Neural progenitor cell (in vitro differentiated cells): ENCODE results near the gene THBS3. TPM values are rescaled to one million over a fixed set of nuclear protein-coding genes. Genes with fewer than 3 reads are reported as not detected.
"Not testable (repeated sequence)": the region's sequence is repeated elsewhere in the genome, so short reads cannot be mapped to it uniquely, and the experiment has no call there.

Experiments
- DNase-seq: peaks from one replicate; pipeline ENCODE4 v3.0.0-alpha.2; 2016; ENCODE audit warnings: low spot score
- H2AFZ ChIP-seq: fragments of 200-600 bp; sonication (generic); replicated peaks from 2 replicates; pipeline ENCODE4 v1.6.1; 2016; ENCODE audit warnings: antibody characterized with exemption
- H3F3A ChIP-seq: fragments of 200-600 bp; sonication (generic); 2 replicates; pipeline ENCODE4 v1.6.1; 2016; ENCODE audit warnings: antibody characterized with exemption, low read depth
- H3K27ac ChIP-seq: fragments of 200-600 bp; sonication (generic); 2 replicates; pipeline ENCODE4 v1.5.1; 2016; ENCODE audit warnings: mild to moderate bottlenecking
- H3K27me3 ChIP-seq: fragments of 200-600 bp; sonication (generic); 2 replicates; pipeline ENCODE4 v1.6.1; 2016; ENCODE audit warnings: mild to moderate bottlenecking, moderate library complexity
- H3K36me3 ChIP-seq: fragments of 200-600 bp; sonication (generic); 2 replicates; pipeline ENCODE4 v1.5.1; 2016
- H3K4me1 ChIP-seq: fragments of 200-600 bp; sonication (generic); 2 replicates; pipeline ENCODE4 v1.6.1; 2016; ENCODE audit warnings: mixed run types
- H3K4me2 ChIP-seq: fragments of 200-600 bp; sonication (generic); 2 replicates; pipeline ENCODE4 v1.6.1; 2016
- H3K4me3 ChIP-seq: fragments of 200-600 bp; sonication (generic); 2 replicates; pipeline ENCODE4 v1.5.1; 2016
- H3K79me2 ChIP-seq: fragments of 200-600 bp; sonication (generic); 2 replicates; pipeline ENCODE4 v1.6.1; 2016; ENCODE audit warnings: low read depth
- H3K9ac ChIP-seq: fragments of 200-600 bp; sonication (generic); 2 replicates; pipeline ENCODE4 v1.6.1; 2016
- H3K9me3 ChIP-seq: fragments of 200-600 bp; sonication (generic); 2 replicates; pipeline ENCODE4 v1.5.1; 2016; ENCODE audit warnings: low read depth
- H4K20me1 ChIP-seq: fragments of 200-600 bp; sonication (generic); 2 replicates; pipeline ENCODE4 v1.6.1; 2016; ENCODE audit warnings: low read depth
- H3K27ac Mint-ChIP-seq: 3 replicates; pipeline ENCODE4 v1.8.0; 2021; ENCODE audit warnings: mixed read lengths
- H3K27me3 Mint-ChIP-seq: 2 replicates; pipeline ENCODE4 v1.8.0; 2022; ENCODE audit warnings: low read depth, mild to moderate bottlenecking, inconsistent platforms, moderate library complexity, mixed read lengths; ENCODE audit not compliant: insufficient read depth
- H3K36me3 Mint-ChIP-seq: 3 replicates; pipeline ENCODE4 v1.8.0; 2021; ENCODE audit warnings: mixed read lengths
- H3K4me1 Mint-ChIP-seq: 3 replicates; pipeline ENCODE4 v1.8.0; 2021; ENCODE audit warnings: mixed read lengths
- H3K4me3 Mint-ChIP-seq: 3 replicates; pipeline ENCODE4 v1.8.0; 2021; ENCODE audit warnings: mild to moderate bottlenecking, moderate library complexity, mixed read lengths
- H3K9me3 Mint-ChIP-seq: 3 replicates; pipeline ENCODE4 v1.8.0; 2020; ENCODE audit warnings: mixed read lengths
- EZH2 ChIP-seq: fragments of 200-600 bp; sonication (generic); IDR thresholded peaks from 2 replicates; pipeline ENCODE4 v1.6.1; 2017; ENCODE audit warnings: antibody characterized with exemption, mild to moderate bottlenecking, moderate library complexity
- EZH2phosphoT487 ChIP-seq: fragments of 200-600 bp; sonication (generic); IDR thresholded peaks from 2 replicates; pipeline ENCODE4 v1.6.1; 2017; ENCODE audit warnings: antibody characterized with exemption
- total RNA-seq: library from RNA; depleted of rRNA; stranded (reverse); fragments of >200 nt; gene quantifications from 2 replicates; pipeline ENCODE4 v1.2.3, GENCODE V29; 2015; ENCODE audit warnings: low replicate concordance
- TF ChIP-seq, protein P1 (sequence below): fragments of 200-600 bp; sonication (generic); IDR thresholded peaks from 2 replicates; pipeline ENCODE4 v1.5.1; 2017; ENCODE audit warnings: antibody characterized with exemption, mild to moderate bottlenecking

Gene THBS3
- total RNA-seq, 1 donor from 2014 or later: 19.3 TPM

DNA sequence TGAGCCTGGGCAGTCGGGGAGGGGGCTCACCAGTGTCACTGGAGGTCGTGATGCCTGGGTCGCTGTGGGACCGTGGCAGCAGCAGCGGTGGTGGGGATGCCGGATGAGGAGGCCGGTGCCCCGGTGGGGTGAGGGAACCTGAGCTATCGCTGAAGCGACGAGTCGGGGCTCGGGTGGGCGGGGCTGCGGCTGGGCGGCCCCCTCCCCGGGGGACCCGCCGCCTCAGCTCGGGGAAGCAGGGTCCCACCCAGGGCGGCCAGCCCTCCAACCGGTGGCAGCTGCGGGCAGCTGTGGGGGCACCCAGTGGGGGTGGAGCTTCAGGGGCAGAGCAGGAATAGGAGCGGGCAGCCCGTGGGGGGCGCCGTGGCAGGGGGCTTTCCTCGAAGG lies 42.5 kb upstream of the THBS3 start:
- peak overlapping the region; percentile 47 for H3K4me3 ChIP-seq
- no peaks in the 10 kb centered on the region for H3K9me3 Mint-ChIP-seq
- no peaks in the 10 kb centered on the region for H4K20me1 ChIP-seq
- H3K4me1 Mint-ChIP-seq: peaks cover 36% of the 10 kb centered on the region
- H3K36me3 Mint-ChIP-seq: peaks cover 11% of the 10 kb centered on the region
- H3K9me3 ChIP-seq: no peaks in the 10 kb centered on the region
- no peak overlapping the region for H3K27ac ChIP-seq
- no peak overlapping the region for H3K27ac Mint-ChIP-seq
- peaks cover 34% of the 10 kb centered on the region for H3F3A ChIP-seq
- H2AFZ ChIP-seq: peak overlapping the region; percentile 50
- peak overlapping the region; percentile 74 for H3K4me2 ChIP-seq
- H3K4me3 Mint-ChIP-seq: no peak overlapping the region
- DNase-seq: no peak
- no peak for TF ChIP-seq EZH2
- TF ChIP-seq, protein P1, sequence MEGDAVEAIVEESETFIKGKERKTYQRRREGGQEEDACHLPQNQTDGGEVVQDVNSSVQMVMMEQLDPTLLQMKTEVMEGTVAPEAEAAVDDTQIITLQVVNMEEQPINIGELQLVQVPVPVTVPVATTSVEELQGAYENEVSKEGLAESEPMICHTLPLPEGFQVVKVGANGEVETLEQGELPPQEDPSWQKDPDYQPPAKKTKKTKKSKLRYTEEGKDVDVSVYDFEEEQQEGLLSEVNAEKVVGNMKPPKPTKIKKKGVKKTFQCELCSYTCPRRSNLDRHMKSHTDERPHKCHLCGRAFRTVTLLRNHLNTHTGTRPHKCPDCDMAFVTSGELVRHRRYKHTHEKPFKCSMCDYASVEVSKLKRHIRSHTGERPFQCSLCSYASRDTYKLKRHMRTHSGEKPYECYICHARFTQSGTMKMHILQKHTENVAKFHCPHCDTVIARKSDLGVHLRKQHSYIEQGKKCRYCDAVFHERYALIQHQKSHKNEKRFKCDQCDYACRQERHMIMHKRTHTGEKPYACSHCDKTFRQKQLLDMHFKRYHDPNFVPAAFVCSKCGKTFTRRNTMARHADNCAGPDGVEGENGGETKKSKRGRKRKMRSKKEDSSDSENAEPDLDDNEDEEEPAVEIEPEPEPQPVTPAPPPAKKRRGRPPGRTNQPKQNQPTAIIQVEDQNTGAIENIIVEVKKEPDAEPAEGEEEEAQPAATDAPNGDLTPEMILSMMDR: no peak
- no peak for TF ChIP-seq EZH2phosphoT487
- peaks cover 22% of the 10 kb centered on the region for H3K4me1 ChIP-seq
- H3K27me3 Mint-ChIP-seq: peaks cover 10% of the 10 kb centered on the region
- no peak overlapping the region for H3K9ac ChIP-seq
- H3K79me2 ChIP-seq: peaks cover 11% of the 10 kb centered on the region
- no peaks in the 10 kb centered on the region for H3K36me3 ChIP-seq
- no peaks in the 10 kb centered on the region for H3K27me3 ChIP-seq

DNA sequence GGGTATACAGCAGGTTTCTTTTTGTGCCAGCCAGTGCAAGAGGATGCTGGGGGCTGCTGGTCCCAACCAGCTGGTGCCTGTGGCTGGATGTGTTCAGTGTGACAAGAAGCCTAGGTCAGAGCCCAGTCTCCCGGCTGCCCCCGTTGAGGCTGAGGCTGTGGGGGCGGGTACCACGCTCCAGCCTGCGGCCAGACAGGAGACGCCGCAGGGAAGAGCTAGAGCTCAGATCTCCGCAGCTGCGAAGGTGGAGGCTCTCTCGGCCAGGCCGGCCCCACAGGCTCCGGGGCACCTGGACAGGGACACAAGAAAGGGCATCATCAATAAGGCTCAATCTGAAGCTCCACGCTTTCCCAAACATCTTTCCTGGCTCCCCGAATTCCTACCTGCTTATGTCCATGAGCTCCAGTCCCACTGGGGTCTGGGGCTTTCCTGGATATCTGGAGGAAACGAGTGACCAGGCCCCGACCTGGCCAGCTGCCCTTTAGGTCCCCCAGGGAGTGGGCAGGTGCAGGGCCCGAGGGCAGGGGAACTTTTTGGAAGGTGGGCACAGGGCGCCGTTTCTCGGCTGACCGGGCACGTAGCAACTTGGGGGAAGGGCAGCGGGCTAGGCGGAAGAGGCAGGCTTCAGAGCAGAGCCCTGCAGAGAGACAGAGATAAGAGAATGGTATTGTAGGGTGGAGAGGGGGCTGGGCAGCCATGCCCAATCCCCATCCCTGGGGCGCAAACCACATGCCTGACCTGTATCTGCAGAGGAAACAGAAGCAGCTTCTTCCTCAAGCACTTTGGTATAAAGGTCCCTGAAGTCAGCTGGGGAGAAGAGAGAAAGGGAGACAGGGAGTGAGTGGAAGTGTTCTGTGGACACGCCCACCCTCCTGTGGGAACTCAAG lies 40.2 kb upstream of the THBS3 start:
- no peaks in the 10 kb centered on the region for H3K79me2 ChIP-seq
- peaks cover 49% of the 10 kb centered on the region for H3F3A ChIP-seq
- H3K4me3 ChIP-seq: no peak overlapping the region
- TF ChIP-seq EZH2phosphoT487 (no peak), EZH2 (no peak)
- TF ChIP-seq, protein P1: no peak
- Mint-ChIP-seq H3K4me1 (peaks cover 36% of the 10 kb centered on the region), H3K36me3 (peaks cover 11% of the 10 kb centered on the region), H3K27me3 (peaks cover 9% of the 10 kb centered on the region), H3K4me3 (no peak overlapping the region), H3K9me3 (peaks cover 2% of the 10 kb centered on the region), H3K27ac (no peak overlapping the region)
- H3K27ac ChIP-seq: no peak overlapping the region
- H4K20me1 ChIP-seq: no peaks in the 10 kb centered on the region
- no peaks in the 10 kb centered on the region for H3K27me3 ChIP-seq
- H3K4me1 ChIP-seq: peaks cover 14% of the 10 kb centered on the region
- H3K36me3 ChIP-seq: no peaks in the 10 kb centered on the region
- H2AFZ ChIP-seq: no peak overlapping the region
- H3K4me2 ChIP-seq: no peak overlapping the region
- H3K9ac ChIP-seq: no peak overlapping the region
- H3K9me3 ChIP-seq: no peaks in the 10 kb centered on the region
- no peak for DNase-seq

DNA sequence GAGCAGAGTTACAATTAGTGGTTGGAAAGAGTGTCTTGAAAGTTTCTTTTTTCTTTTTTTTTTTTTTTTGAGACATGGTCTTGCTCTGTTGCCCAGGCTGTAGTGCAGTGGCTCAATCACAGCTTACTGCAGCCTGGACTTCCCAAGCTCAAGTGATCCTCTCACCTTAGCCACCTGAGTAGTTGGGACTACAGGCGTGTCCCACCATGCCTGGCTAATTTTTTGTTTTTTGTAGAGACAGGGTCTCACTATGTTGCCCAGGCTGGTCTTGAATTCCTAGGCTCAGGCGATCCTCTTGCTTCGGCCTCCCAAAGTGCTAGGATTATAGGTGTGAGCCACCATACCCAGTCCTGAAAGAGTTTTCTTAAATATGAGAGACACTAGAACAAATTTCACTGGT lies 39.1 kb upstream of the THBS3 start:
- not testable (repeated sequence) for H3K9me3 Mint-ChIP-seq, H3K79me2 ChIP-seq, H3K27ac Mint-ChIP-seq, H3K9ac ChIP-seq, H3K4me3 Mint-ChIP-seq, H3K4me3 ChIP-seq, H3K4me2 ChIP-seq, H3K27me3 ChIP-seq, H3K36me3 Mint-ChIP-seq, H4K20me1 ChIP-seq, DNase-seq, H3K9me3 ChIP-seq, H3K27ac ChIP-seq, H3K36me3 ChIP-seq, H2AFZ ChIP-seq, H3K27me3 Mint-ChIP-seq
- Histone ChIP-seq H3F3A (peaks cover 52% of the 10 kb centered on the region), H3K4me1 (peaks cover 14% of the 10 kb centered on the region)
- H3K4me1 Mint-ChIP-seq: peaks cover 36% of the 10 kb centered on the region

DNA sequence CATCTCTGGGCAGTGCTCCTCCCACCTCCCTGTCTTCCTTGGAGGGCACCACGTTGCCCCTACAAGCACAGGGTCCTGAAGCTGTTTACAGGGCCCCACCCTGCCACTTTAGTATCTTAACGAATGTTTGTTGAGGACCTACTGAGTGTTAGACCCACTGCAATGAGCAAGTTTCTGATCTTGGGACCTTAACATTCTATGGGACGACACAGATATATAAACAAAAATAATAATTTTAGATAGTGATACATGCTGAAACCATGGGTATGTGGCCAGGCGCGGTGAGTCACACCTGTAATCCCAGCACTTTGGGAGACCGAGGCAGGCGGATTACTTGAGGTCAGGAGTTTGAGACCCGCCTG lies 37.4 kb upstream of the THBS3 start:
- peak overlapping the region; percentile 41 for H3K9ac ChIP-seq
- no peaks in the 10 kb centered on the region for H4K20me1 ChIP-seq
- H3K4me2 ChIP-seq: peak overlapping the region; percentile 80
- H3K9me3 Mint-ChIP-seq: peaks cover 2% of the 10 kb centered on the region
- H3K4me3 Mint-ChIP-seq: peak overlapping the region; percentile 83
- peak overlapping the region; percentile 74 for H3K27ac ChIP-seq
- peak overlapping the region; percentile 91 for H3K27ac Mint-ChIP-seq
- no peak for TF ChIP-seq EZH2phosphoT487
- TF ChIP-seq, protein P1: no peak
- peaks cover 45% of the 10 kb centered on the region for H3K4me1 Mint-ChIP-seq
- H2AFZ ChIP-seq: peak overlapping the region; percentile 65
- no peaks in the 10 kb centered on the region for H3K9me3 ChIP-seq
- no peaks in the 10 kb centered on the region for H3K36me3 ChIP-seq
- H3K79me2 ChIP-seq: no peaks in the 10 kb centered on the region
- H3K27me3 Mint-ChIP-seq: peaks cover 10% of the 10 kb centered on the region
- peaks cover 8% of the 10 kb centered on the region for H3K36me3 Mint-ChIP-seq
- DNase-seq: no peak
- H3F3A ChIP-seq: peaks cover 53% of the 10 kb centered on the region
- H3K4me1 ChIP-seq: peaks cover 11% of the 10 kb centered on the region
- H3K27me3 ChIP-seq: no peaks in the 10 kb centered on the region
- peak overlapping the region; percentile 52 for H3K4me3 ChIP-seq
